ENCODE data around the gene CAPRIN1.

CAPRIN1 gene

DNA sequence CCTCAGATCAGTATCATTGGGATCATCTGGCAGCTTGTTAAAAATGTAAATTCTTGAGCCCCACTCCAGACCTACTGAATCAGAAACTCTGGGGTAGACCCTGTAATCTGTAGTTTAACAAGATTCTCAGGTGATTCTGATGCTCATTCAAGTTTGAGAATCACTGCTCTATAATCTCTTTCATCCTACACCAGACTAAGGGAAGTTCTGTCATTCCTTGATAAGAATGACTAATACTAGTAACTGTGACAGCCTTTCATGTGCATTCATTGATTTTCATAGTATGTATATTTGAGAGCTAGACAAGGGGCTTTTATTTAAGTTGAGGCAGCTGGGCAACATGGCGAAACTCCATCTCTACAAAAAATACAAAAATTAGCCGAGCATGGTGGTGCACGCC, 83.9 kb downstream of the CAPRIN1 start:
- in situ Hi-C loops (cut with HindIII; ENCODE audit: low pct_ligation_motif_present, low sequenced_read_pairs), result no loop called here
- peaks cover 88% of the 10 kb centered on the region for H3K36me3 ChIP-seq (replicated peaks)
- H3K4me3 ChIP-seq (ENCODE audit: low read depth, low read length), result no peak overlapping the region
- TF ChIP-seq, protein P1, sequence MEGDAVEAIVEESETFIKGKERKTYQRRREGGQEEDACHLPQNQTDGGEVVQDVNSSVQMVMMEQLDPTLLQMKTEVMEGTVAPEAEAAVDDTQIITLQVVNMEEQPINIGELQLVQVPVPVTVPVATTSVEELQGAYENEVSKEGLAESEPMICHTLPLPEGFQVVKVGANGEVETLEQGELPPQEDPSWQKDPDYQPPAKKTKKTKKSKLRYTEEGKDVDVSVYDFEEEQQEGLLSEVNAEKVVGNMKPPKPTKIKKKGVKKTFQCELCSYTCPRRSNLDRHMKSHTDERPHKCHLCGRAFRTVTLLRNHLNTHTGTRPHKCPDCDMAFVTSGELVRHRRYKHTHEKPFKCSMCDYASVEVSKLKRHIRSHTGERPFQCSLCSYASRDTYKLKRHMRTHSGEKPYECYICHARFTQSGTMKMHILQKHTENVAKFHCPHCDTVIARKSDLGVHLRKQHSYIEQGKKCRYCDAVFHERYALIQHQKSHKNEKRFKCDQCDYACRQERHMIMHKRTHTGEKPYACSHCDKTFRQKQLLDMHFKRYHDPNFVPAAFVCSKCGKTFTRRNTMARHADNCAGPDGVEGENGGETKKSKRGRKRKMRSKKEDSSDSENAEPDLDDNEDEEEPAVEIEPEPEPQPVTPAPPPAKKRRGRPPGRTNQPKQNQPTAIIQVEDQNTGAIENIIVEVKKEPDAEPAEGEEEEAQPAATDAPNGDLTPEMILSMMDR (IDR thresholded peaks at IDR 0.05; ENCODE audit: low read depth, low read length, missing control alignments), result no peak
- DNase-seq, result no peak
- H3K27ac ChIP-seq, result no peak overlapping the region
- H3K27me3 ChIP-seq (replicated peaks), result no peaks in the 10 kb centered on the region

DNA sequence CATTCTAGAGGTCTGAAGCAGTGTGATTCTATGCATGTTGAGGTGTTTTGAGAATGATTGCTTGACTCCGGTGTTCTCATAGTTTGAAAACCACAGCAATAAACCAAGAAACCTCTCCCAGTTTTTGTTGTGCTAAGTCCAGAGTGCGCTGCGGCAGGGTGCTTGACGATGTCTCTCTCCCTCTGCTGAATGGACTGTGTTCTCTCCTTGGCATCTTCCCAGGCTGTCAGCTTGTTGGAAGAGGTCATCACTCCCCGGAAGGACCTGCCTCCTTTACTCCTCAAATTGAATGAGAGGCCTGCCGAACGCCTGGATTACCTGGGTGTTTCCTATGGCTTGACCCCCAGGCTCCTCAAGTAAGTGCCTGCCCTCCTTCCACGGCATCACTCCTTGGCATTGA, 84.9 kb downstream of the CAPRIN1 start:
- TF ChIP-seq, protein P1 (IDR thresholded peaks at IDR 0.05; ENCODE audit: low read depth, low read length, missing control alignments), result no peak
- no peak overlapping the region for H3K4me3 ChIP-seq (ENCODE audit: low read depth, low read length)
- no peaks in the 10 kb centered on the region for H3K27me3 ChIP-seq (replicated peaks)
- no peak overlapping the region for H3K27ac ChIP-seq
- DNase-seq, result no peak
- in situ Hi-C loops (cut with HindIII; ENCODE audit: low pct_ligation_motif_present, low sequenced_read_pairs), result no loop called here
- peaks cover 92% of the 10 kb centered on the region for H3K36me3 ChIP-seq (replicated peaks)

DNA sequence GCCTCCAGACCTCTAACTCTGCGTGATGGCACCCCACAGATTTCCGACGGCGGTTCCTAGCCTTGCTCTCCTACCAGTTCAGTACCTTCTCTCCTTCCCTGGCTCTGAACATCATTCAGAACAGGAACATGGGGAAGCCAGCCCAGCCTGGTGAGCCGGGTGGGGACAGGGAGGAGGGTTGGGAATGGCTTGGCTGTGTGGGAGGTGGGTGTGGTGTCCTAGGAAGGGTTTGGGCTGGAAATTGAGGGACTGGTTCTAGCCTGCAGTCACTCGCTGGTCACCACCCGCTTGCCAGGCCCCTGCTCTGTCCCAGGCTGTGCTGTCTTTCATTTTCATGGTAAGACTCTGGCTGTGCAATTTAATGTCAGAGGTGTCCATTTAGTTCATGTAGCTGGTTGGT, 87.8 kb downstream of the CAPRIN1 start:
- H3K27me3 ChIP-seq (replicated peaks), result no peaks in the 10 kb centered on the region
- H3K36me3 ChIP-seq (replicated peaks), result peaks cover 95% of the 10 kb centered on the region
- H3K4me3 ChIP-seq (ENCODE audit: low read depth, low read length), result no peak overlapping the region
- no peak overlapping the region for H3K27ac ChIP-seq
- no peak for DNase-seq
- TF ChIP-seq, protein P1 (IDR thresholded peaks at IDR 0.05; ENCODE audit: low read depth, low read length, missing control alignments), result no peak
- in situ Hi-C loops (cut with HindIII; ENCODE audit: low pct_ligation_motif_present, low sequenced_read_pairs), result no loop called here

DNA sequence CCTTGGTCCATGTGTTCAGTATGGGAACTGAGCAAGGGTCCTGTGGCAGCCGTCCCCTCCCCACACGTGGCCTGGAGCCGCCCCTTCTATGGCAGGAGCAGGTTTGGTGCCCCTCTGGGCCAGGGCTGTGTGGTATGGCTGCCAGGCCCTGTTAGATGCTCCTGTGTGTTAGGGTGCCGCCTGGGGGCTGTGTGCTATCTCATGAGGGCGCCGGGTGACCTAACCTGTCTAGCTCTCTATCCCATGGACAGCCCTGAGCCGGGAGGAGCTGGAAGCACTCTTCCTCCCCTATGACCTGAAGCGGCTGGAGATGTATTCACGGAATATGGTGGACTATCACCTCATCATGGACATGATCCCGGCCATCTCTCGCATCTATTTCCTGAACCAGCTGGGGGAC, 88.6 kb downstream of the CAPRIN1 start:
- Histone ChIP-seq H3K27me3 (replicated peaks) (no peaks in the 10 kb centered on the region), H3K36me3 (replicated peaks) (peaks cover 95% of the 10 kb centered on the region), H3K27ac (no peak overlapping the region), H3K4me3 (ENCODE audit: low read depth, low read length) (no peak overlapping the region)
- DNase-seq, result no peak
- TF ChIP-seq, protein P1 (IDR thresholded peaks at IDR 0.05; ENCODE audit: low read depth, low read length, missing control alignments), result no peak
- in situ Hi-C loops (cut with HindIII; ENCODE audit: low pct_ligation_motif_present, low sequenced_read_pairs), result no loop called here

DNA sequence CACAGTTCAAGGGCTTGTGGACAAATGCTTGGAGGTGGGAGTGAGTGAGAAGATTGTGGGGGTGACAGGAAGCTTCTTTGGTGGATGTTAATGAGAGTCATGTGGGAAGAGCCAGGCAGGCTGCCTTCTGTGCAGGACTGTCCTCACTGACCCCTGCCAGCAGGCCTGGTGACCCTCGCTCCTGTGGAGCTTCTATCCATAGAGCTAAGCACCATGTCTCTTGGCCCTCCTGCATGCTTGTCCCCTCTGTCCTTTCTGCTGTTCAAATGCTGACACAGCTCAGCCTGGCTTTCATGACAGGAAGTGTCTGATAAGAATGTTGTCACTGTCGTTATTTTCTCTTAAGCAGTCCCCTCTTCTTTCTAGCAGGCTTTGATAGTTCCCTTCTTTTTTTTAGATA, 91.5 kb downstream of the CAPRIN1 start:
- DNase-seq, result no peak
- no peak overlapping the region for H3K4me3 ChIP-seq (ENCODE audit: low read depth, low read length)
- no peaks in the 10 kb centered on the region for H3K27me3 ChIP-seq (replicated peaks)
- in situ Hi-C loops (cut with HindIII; ENCODE audit: low pct_ligation_motif_present, low sequenced_read_pairs), result no loop called here
- TF ChIP-seq, protein P1 (IDR thresholded peaks at IDR 0.05; ENCODE audit: low read depth, low read length, missing control alignments), result no peak
- H3K27ac ChIP-seq, result no peak overlapping the region
- peaks cover 88% of the 10 kb centered on the region for H3K36me3 ChIP-seq (replicated peaks)

DNA sequence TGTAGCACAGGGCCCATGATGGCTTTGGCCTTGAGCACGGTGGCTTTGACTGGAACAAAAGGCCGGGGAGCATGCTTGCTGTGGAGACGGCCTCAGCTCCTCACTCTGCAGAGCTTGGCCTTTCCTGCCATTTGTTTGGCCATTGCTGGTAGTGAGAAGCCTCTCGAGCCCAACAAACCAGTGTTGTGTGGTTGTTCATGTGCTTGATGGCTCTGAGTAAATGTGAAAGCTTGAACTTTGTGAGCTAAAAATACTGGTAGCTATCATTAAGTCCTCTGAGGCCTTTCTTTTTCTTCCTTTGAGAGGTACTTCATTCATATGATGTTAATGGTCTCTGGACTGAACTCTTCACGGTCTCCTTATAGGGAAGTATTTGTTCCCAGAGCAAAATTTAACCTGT, 93.5 kb downstream of the CAPRIN1 start:
- TF ChIP-seq, protein P1 (IDR thresholded peaks at IDR 0.05; ENCODE audit: low read depth, low read length, missing control alignments), result no peak
- no peak for DNase-seq
- H3K4me3 ChIP-seq (ENCODE audit: low read depth, low read length), result no peak overlapping the region
- no peak overlapping the region for H3K27ac ChIP-seq
- peaks cover 85% of the 10 kb centered on the region for H3K36me3 ChIP-seq (replicated peaks)
- in situ Hi-C loops (cut with HindIII; ENCODE audit: low pct_ligation_motif_present, low sequenced_read_pairs), result no loop called here
- no peaks in the 10 kb centered on the region for H3K27me3 ChIP-seq (replicated peaks)
